MM.1S (cell line): ENCODE results near the gene NRK.

ENCODE experiments used
- EZH2phosphoT487 ChIP-seq: fragments of 300-600 bp; sonication (generic); IDR thresholded peaks from 2 replicates; pipeline ENCODE4 v1.6.1; 2018; ENCODE audit warnings: antibody characterized with exemption, low read length
- TF ChIP-seq, protein P1 (sequence below): fragments of 300-600 bp; sonication (generic); IDR thresholded peaks from 2 replicates; pipeline ENCODE4 v1.5.1; 2016; ENCODE audit warnings: antibody characterized with exemption, low read length, mixed read lengths

DNA sequence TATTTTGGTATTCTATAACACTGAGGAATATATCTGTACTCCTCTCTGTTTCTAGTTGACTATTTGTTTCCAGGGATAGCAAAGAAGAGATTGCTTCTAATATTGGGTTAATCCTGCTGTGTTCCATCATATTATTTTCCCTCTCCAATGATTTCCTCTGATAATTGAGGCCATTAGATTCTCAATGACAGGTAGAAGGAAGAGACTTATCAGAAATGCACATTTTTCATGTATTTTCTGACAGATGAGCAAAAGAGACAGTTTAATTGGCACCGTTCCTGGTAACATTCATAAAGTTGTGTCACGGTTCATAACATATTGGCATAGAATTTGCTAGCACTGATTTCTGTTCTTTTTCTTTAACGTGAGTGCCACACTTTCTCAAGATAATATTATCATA, 58.2 kb downstream of the NRK start:
- TF ChIP-seq, protein P1, sequence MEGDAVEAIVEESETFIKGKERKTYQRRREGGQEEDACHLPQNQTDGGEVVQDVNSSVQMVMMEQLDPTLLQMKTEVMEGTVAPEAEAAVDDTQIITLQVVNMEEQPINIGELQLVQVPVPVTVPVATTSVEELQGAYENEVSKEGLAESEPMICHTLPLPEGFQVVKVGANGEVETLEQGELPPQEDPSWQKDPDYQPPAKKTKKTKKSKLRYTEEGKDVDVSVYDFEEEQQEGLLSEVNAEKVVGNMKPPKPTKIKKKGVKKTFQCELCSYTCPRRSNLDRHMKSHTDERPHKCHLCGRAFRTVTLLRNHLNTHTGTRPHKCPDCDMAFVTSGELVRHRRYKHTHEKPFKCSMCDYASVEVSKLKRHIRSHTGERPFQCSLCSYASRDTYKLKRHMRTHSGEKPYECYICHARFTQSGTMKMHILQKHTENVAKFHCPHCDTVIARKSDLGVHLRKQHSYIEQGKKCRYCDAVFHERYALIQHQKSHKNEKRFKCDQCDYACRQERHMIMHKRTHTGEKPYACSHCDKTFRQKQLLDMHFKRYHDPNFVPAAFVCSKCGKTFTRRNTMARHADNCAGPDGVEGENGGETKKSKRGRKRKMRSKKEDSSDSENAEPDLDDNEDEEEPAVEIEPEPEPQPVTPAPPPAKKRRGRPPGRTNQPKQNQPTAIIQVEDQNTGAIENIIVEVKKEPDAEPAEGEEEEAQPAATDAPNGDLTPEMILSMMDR: no peak
- no peak for TF ChIP-seq EZH2phosphoT487
